Lower leg skin (tissue), 3 donors: Measurements from ENCODE around the gene ARMC12.

ENCODE experiments used
- CTCF ChIP-seq, 3 donors: fragments of 450-650 bp; IDR thresholded peaks; one replicate each; pipeline ENCODE4 v1.5.1; 2016; ENCODE audit warnings: antibody characterized with exemption in 3 of 3, mild to moderate bottlenecking in 3 of 3, moderate library complexity in 2 of 3
- POLR2A ChIP-seq, 2 donors: fragments of 450-650 bp; IDR thresholded peaks; one replicate each; pipeline ENCODE4 v1.6.1; 2016 to 2017; ENCODE audit warnings: antibody characterized with exemption in 2 of 2, mild to moderate bottlenecking in 1 of 2, moderate library complexity in 1 of 2

- TF ChIP-seq POLR2A (IDR thresholded peaks at IDR 0.05): no peak
- TF ChIP-seq CTCF (IDR thresholded peaks at IDR 0.05): no peak
Measured at GRCh38 chr6:35745509-35745908, 8.7 kb downstream of the ARMC12 start.
